H9 (cell line): Measurements from ENCODE around the gene EXOC6. TPM values are rescaled to one million over a fixed set of nuclear protein-coding genes. Genes with fewer than 3 reads are reported as not detected.

ENCODE experiments used
- DNase-seq: peaks from one replicate; pipeline ENCODE4 v3.0.0-alpha.2; 2017
- H2AFZ ChIP-seq: one replicate; pipeline ENCODE4 v1.6.1; 2013; ENCODE audit warnings: mild to moderate bottlenecking, low read length, control low read depth, moderate library complexity
- H2AK5ac ChIP-seq: 2 replicates; pipeline ENCODE4 v1.6.1; 2013; ENCODE audit warnings: low read length, control low read depth, mixed read lengths; ENCODE audit not compliant: insufficient read length
- H2BK120ac ChIP-seq: one replicate; pipeline ENCODE4 v1.6.1; 2013; ENCODE audit warnings: low read depth, mild to moderate bottlenecking, low read length, control low read depth, inconsistent platforms; ENCODE audit not compliant: poor library complexity, severe bottlenecking
- H2BK12ac ChIP-seq: 2 replicates; pipeline ENCODE4 v1.6.1; 2013; ENCODE audit warnings: low read length, control low read depth, mixed read lengths, low read depth; ENCODE audit not compliant: insufficient read length
- H2BK15ac ChIP-seq: 2 replicates; pipeline ENCODE4 v1.6.1; 2013; ENCODE audit warnings: low read depth, low read length, control low read depth
- H2BK20ac ChIP-seq: one replicate; pipeline ENCODE4 v1.6.1; 2013; ENCODE audit warnings: low read depth, mild to moderate bottlenecking, low read length, control low read depth, inconsistent platforms; ENCODE audit not compliant: poor library complexity, severe bottlenecking
- H2BK5ac ChIP-seq: 2 replicates; pipeline ENCODE4 v1.6.1; 2013; ENCODE audit warnings: low read length, control low read depth, mixed read lengths; ENCODE audit not compliant: insufficient read length
- H3K14ac ChIP-seq: 2 replicates; pipeline ENCODE4 v1.6.1; 2013; ENCODE audit warnings: low read length, control low read depth; ENCODE audit not compliant: insufficient read depth
- H3K18ac ChIP-seq: 2 replicates; pipeline ENCODE4 v1.6.1; 2013; ENCODE audit warnings: low read depth, mild to moderate bottlenecking, mixed read lengths, low read length, control low read depth; ENCODE audit not compliant: insufficient read length
- H3K23ac ChIP-seq: 2 replicates; pipeline ENCODE4 v1.6.1; 2013; ENCODE audit warnings: low read length, control low read depth, mixed read lengths, low read depth; ENCODE audit not compliant: insufficient read length
- H3K23me2 ChIP-seq: 2 replicates; pipeline ENCODE4 v1.6.1; 2013; ENCODE audit warnings: low read depth, mild to moderate bottlenecking, mixed read lengths, low read length, control low read depth; ENCODE audit not compliant: insufficient read length, poor library complexity, severe bottlenecking
- H3K27ac ChIP-seq: 2 replicates; pipeline ENCODE4 v1.5.1; 2013; ENCODE audit warnings: low read length, control low read depth, mixed read lengths, low read depth; ENCODE audit not compliant: insufficient read length
- H3K27me3 ChIP-seq: 2 replicates; pipeline ENCODE4 v1.6.1; 2013; ENCODE audit warnings: low read length, control low read depth, inconsistent platforms; ENCODE audit not compliant: insufficient read depth
- H3K4ac ChIP-seq: 2 replicates; pipeline ENCODE4 v1.6.1; 2013; ENCODE audit warnings: low read depth, mild to moderate bottlenecking, control low read depth, inconsistent platforms, low read length, moderate library complexity
- H3K4me1 ChIP-seq: 2 replicates; pipeline ENCODE4 v1.6.1; 2013; ENCODE audit warnings: low read length, control low read depth, inconsistent platforms; ENCODE audit not compliant: insufficient read depth
- H3K4me2 ChIP-seq: 2 replicates; pipeline ENCODE4 v1.6.1; 2013; ENCODE audit warnings: low read length, control low read depth, mixed read lengths; ENCODE audit not compliant: insufficient read length, insufficient read depth
- H3K56ac ChIP-seq: 2 replicates; pipeline ENCODE4 v1.6.1; 2013; ENCODE audit warnings: low read depth, mild to moderate bottlenecking, mixed read lengths, low read length, control low read depth; ENCODE audit not compliant: insufficient read length
- H3K79me1 ChIP-seq: 2 replicates; pipeline ENCODE4 v1.6.1; 2013; ENCODE audit warnings: low read depth, mild to moderate bottlenecking, moderate library complexity, low read length, control low read depth, inconsistent platforms; ENCODE audit not compliant: insufficient read depth, poor library complexity, severe bottlenecking
- H3K79me2 ChIP-seq: 2 replicates; pipeline ENCODE4 v1.6.1; 2013; ENCODE audit warnings: low read length, control low read depth, inconsistent platforms; ENCODE audit not compliant: insufficient read depth
- H3K9ac ChIP-seq: 2 replicates; pipeline ENCODE4 v1.6.1; 2013; ENCODE audit warnings: low read length, control low read depth, mixed read lengths; ENCODE audit not compliant: insufficient read length; ENCODE audit errors: extremely low read depth
- H3K9me3 ChIP-seq: one replicate; pipeline ENCODE4 v1.6.1; 2013; ENCODE audit warnings: low read depth, low read length, inconsistent platforms; ENCODE audit not compliant: control insufficient read depth
- H3T11ph ChIP-seq: one replicate; pipeline ENCODE4 v1.6.1; 2013; ENCODE audit warnings: mild to moderate bottlenecking, low read length, control low read depth, inconsistent platforms
- H4K20me1 ChIP-seq: one replicate; pipeline ENCODE4 v1.6.1; 2013; ENCODE audit not compliant: control insufficient read depth, insufficient read length, insufficient read depth
- H4K5ac ChIP-seq: 2 replicates; pipeline ENCODE4 v1.6.1; 2013; ENCODE audit warnings: low read depth, mild to moderate bottlenecking, mixed read lengths, low read length, control low read depth; ENCODE audit not compliant: insufficient read length
- H4K8ac ChIP-seq: replicated peaks from 2 replicates; pipeline ENCODE4 v1.6.1; 2013; ENCODE audit warnings: low read length, control low read depth, mixed read lengths, low read depth; ENCODE audit not compliant: insufficient read length
- H4K91ac ChIP-seq: 2 replicates; pipeline ENCODE4 v1.6.1; 2013; ENCODE audit warnings: low read depth, mild to moderate bottlenecking, moderate library complexity, mixed read lengths, low read length, control low read depth; ENCODE audit not compliant: insufficient read length
- H3K27ac Mint-ChIP-seq, 3 experiments: 2 replicates in 2 of 3; 3 replicates in 1 of 3; pipeline ENCODE4 v1.8.0; 2020 to 2021; ENCODE audit warnings: mixed read lengths in 3 of 3, mild to moderate bottlenecking in 1 of 3, moderate library complexity in 1 of 3
- H3K27me3 Mint-ChIP-seq: 2 replicates; pipeline ENCODE4 v1.8.0; 2021; ENCODE audit warnings: low read depth, mild to moderate bottlenecking, moderate library complexity, mixed read lengths
- H3K36me3 Mint-ChIP-seq, 3 experiments: 2 replicates in 2 of 3; 3 replicates in 1 of 3; pipeline ENCODE4 v1.8.0; 2020 to 2021; ENCODE audit warnings: low read depth in 3 of 3, mixed read lengths in 3 of 3; ENCODE audit not compliant: insufficient read depth in 1 of 3
- H3K4me1 Mint-ChIP-seq, 2 experiments: 2 replicates each; pipeline ENCODE4 v1.8.0; 2020; ENCODE audit warnings: mixed read lengths in 2 of 2
- H3K4me3 Mint-ChIP-seq, 2 experiments: 2 replicates in 1 of 2; 3 replicates in 1 of 2; pipeline ENCODE4 v1.8.0; 2020 to 2021; ENCODE audit warnings: mild to moderate bottlenecking in 2 of 2, mixed read lengths in 2 of 2, moderate library complexity in 1 of 2
- H3K9me3 Mint-ChIP-seq, 2 experiments: 2 replicates in 1 of 2; 3 replicates in 1 of 2; pipeline ENCODE4 v1.8.0; 2020; ENCODE audit warnings: mild to moderate bottlenecking in 2 of 2, mixed read lengths in 2 of 2, moderate library complexity in 1 of 2
- CTCF ChIP-seq: fragments of 200-600 bp; sonication (generic); conservative IDR thresholded peaks from 3 replicates; pipeline ENCODE4 v1.8.0; 2021; ENCODE audit warnings: antibody characterized with exemption, mild to moderate bottlenecking
- WGBS: extraction: QIAGEN DNeasy Blood & Tissue Kit; methylation state at CpG from one replicate; pipeline ENCODE4 v1.1.7; 2013; ENCODE audit warnings: missing lambda C conversion rate, low lambda C conversion rate, mixed read lengths; ENCODE audit not compliant: insufficient read length; ENCODE audit errors: extremely low coverage; 5-methylcytosine and 5-hydroxymethylcytosine counted together
- total RNA-seq: library from RNA; stranded (reverse); gene quantifications from 2 replicates; pipeline ENCODE4 v1.2.1, GENCODE V29; 2021

Gene EXOC6
- total RNA-seq, 1 experiment from 2014 or later = 9.0 TPM

GRCh38 chr10:92822060-92822634 is 26.2 kb upstream of the EXOC6 start:
- H3K4me1 ChIP-seq = no peaks in the 10 kb centered on the region
- H3T11ph ChIP-seq = no peak overlapping the region
- H4K5ac ChIP-seq = no peak overlapping the region
- no peaks in the 10 kb centered on the region for H3K79me1 ChIP-seq
- H2BK12ac ChIP-seq = no peak overlapping the region
- no peak overlapping the region for H2AFZ ChIP-seq
- H3K23ac ChIP-seq = no peak overlapping the region
- no peak overlapping the region for H3K4ac ChIP-seq
- no peaks in the 10 kb centered on the region for H3K23me2 ChIP-seq
- no peak overlapping the region for H2BK20ac ChIP-seq
- Mint-ChIP-seq H3K9me3 (no peaks in the 10 kb centered on the region), H3K27ac (no peak overlapping the region), H3K4me3 (no peak overlapping the region), H3K27me3 (no peaks in the 10 kb centered on the region), H3K36me3 (no peaks in the 10 kb centered on the region), H3K4me1 (peaks cover 6% of the 10 kb centered on the region in 2 experiments)
- H3K14ac ChIP-seq = no peak overlapping the region
- H4K8ac ChIP-seq = no peak overlapping the region
- no peaks in the 10 kb centered on the region for H3K27me3 ChIP-seq
- no peak overlapping the region for H3K4me2 ChIP-seq
- WGBS = no CpG with 5 or more reads among the region's 6 CpGs
- H3K27ac ChIP-seq = no peak overlapping the region
- no peak overlapping the region for H2BK5ac ChIP-seq
- no peak overlapping the region for H3K9ac ChIP-seq
- H3K79me2 ChIP-seq = no peaks in the 10 kb centered on the region
- no peak overlapping the region for H3K56ac ChIP-seq
- H2AK5ac ChIP-seq = no peak overlapping the region
- TF ChIP-seq CTCF = no peak
- no peaks in the 10 kb centered on the region for H3K9me3 ChIP-seq
- H2BK120ac ChIP-seq = no peak overlapping the region
- DNase-seq = no peak
- no peak overlapping the region for H4K91ac ChIP-seq
- no peaks in the 10 kb centered on the region for H4K20me1 ChIP-seq
- no peak overlapping the region for H3K18ac ChIP-seq
- no peak overlapping the region for H2BK15ac ChIP-seq
